ENCODE data around the gene OLFML3. TPM values are rescaled to one million over a fixed set of nuclear protein-coding genes. Genes with fewer than 3 reads are reported as not detected.

Gene OLFML3
- total RNA-seq, 4 donors from 2014 or later: 8.3 to 21.0 (median 18.0) TPM

DNA sequence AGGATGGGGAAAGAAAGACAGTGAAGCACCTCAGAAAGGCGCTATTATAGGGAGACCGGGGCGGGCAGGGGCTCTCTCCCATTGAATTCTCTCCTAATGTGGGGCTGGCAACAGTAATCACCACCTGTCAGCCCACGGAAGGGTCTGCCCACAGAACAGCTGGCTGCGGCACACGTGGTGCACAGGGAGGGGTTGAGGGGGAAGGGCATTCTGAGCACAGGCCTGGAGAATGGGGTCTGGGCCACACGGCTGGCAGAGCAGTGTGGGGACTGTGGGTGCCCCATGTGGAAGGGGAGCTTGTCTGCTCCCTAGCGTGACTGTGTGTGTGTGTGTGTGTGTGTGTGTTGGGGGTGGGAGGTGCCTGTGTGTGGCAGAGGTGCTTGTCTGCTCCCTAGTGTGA, 4.1 kb downstream of the OLFML3 start:
- WGBS: 65% methylated on average over 7 of the region's 8 CpGs
- H3K4me1 ChIP-seq: peaks cover 34% of the 10 kb centered on the region
- no peaks in the 10 kb centered on the region for H3K36me3 ChIP-seq
- DNase-seq (ENCODE audit: low spot score in 2 of 2): no peak
- no peaks in the 10 kb centered on the region for H3K27me3 ChIP-seq
- TF ChIP-seq EP300 (IDR thresholded peaks at IDR 0.05): no peak
- TF ChIP-seq, protein P1, sequence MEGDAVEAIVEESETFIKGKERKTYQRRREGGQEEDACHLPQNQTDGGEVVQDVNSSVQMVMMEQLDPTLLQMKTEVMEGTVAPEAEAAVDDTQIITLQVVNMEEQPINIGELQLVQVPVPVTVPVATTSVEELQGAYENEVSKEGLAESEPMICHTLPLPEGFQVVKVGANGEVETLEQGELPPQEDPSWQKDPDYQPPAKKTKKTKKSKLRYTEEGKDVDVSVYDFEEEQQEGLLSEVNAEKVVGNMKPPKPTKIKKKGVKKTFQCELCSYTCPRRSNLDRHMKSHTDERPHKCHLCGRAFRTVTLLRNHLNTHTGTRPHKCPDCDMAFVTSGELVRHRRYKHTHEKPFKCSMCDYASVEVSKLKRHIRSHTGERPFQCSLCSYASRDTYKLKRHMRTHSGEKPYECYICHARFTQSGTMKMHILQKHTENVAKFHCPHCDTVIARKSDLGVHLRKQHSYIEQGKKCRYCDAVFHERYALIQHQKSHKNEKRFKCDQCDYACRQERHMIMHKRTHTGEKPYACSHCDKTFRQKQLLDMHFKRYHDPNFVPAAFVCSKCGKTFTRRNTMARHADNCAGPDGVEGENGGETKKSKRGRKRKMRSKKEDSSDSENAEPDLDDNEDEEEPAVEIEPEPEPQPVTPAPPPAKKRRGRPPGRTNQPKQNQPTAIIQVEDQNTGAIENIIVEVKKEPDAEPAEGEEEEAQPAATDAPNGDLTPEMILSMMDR (IDR thresholded peaks at IDR 0.05): no peak
- no peak for TF ChIP-seq POLR2AphosphoS5 (IDR thresholded peaks at IDR 0.05)
- TF ChIP-seq POLR2A (IDR thresholded peaks at IDR 0.05): no peak
- peak overlapping the region; percentile 36 for H3K4me3 ChIP-seq
- H3K9me3 ChIP-seq: no peaks in the 10 kb centered on the region
- peak overlapping the region; percentile 75 for H3K27ac ChIP-seq

DNA sequence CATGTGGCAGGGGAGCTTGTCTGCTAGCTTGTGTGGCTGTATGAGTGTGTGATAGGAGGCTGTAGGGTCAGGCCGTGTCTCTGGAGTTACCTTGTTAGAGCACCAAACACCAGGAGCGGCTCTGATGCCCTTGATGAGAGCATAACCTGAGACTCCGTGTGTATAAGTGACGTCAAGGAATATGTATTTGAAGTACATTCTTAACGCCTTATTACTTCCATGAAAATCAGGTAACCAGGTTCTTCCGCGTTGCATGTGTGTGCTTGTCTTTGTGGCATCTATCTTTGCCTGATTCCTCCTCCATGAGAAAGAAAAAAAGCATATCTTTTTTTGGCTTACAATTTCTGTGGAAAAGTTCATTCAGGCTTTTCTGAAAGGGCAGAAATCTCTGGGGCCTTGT, 4.6 kb downstream of the OLFML3 start:
- no peaks in the 10 kb centered on the region for H3K27me3 ChIP-seq
- WGBS: 65% methylated on average over 7 of the region's 7 CpGs
- no peaks in the 10 kb centered on the region for H3K36me3 ChIP-seq
- no peaks in the 10 kb centered on the region for H3K9me3 ChIP-seq
- DNase-seq (ENCODE audit: low spot score in 2 of 2): no peak
- no peak for TF ChIP-seq POLR2AphosphoS5 (IDR thresholded peaks at IDR 0.05)
- no peak for TF ChIP-seq POLR2A (IDR thresholded peaks at IDR 0.05)
- TF ChIP-seq, protein P1 (IDR thresholded peaks at IDR 0.05): no peak
- no peak for TF ChIP-seq EP300 (IDR thresholded peaks at IDR 0.05)
- H3K4me3 ChIP-seq: peak overlapping the region; percentile 36
- peak overlapping the region; percentile 75 for H3K27ac ChIP-seq
- peaks cover 33% of the 10 kb centered on the region for H3K4me1 ChIP-seq

DNA sequence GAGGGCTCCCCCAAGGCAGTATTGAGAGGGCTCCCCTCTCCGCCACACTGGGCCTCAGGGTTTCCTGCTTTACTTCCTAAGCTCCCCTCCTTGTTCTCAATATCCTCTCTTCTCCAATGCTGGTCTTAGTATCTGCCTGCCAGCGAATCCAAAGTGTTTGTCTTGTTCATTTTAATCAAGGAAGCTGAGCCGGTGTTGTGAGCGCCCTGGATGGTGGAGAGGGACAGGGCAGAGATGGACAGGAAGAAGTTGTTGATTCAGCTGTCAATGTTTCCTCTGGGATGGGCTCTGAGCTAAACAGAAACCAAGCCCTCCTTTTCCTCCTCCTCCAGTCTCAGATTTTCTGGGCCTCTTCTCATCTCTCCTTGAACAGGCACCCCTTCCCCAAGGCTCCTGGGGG, 5.4 kb downstream of the OLFML3 start:
- Histone ChIP-seq H3K4me3 (no peak overlapping the region), H3K27me3 (no peaks in the 10 kb centered on the region), H3K9me3 (no peaks in the 10 kb centered on the region), H3K27ac (no peak overlapping the region), H3K36me3 (no peaks in the 10 kb centered on the region), H3K4me1 (peaks cover 25% of the 10 kb centered on the region)
- TF ChIP-seq POLR2A (IDR thresholded peaks at IDR 0.05): no peak
- no peak for DNase-seq (ENCODE audit: low spot score in 2 of 2)
- 39% methylated on average over 4 of the region's 4 CpGs for WGBS

DNA sequence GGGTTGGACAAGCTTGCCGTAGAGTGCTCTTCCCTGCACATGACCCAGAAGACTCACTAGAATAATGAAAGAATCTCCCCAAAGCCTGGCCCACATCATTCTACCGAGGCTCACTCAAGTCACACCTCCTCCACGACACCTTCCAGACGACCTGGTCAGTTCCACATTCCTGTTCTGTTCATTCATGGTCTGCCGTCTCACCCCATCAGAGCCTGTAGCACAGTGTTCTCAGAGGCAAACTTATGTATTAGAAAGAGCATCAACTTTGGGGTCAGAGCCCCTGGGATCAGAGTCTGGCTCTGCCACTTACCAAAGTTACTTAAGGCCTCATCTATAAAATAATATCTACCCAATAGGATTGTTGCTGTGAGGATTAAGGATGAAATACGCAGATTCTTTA, 7.5 kb downstream of the OLFML3 start:
- no peak overlapping the region for H3K4me3 ChIP-seq
- TF ChIP-seq POLR2AphosphoS5 (IDR thresholded peaks at IDR 0.05) (no peak), POLR2A (IDR thresholded peaks at IDR 0.05) (no peak), EP300 (IDR thresholded peaks at IDR 0.05) (no peak)
- TF ChIP-seq, protein P1 (IDR thresholded peaks at IDR 0.05): no peak
- no peak overlapping the region for H3K27ac ChIP-seq
- H3K36me3 ChIP-seq: no peaks in the 10 kb centered on the region
- H3K9me3 ChIP-seq: no peaks in the 10 kb centered on the region
- H3K4me1 ChIP-seq: peaks cover 16% of the 10 kb centered on the region
- H3K27me3 ChIP-seq: no peaks in the 10 kb centered on the region
- WGBS: 74% methylated on average over 6 of the region's 6 CpGs
- DNase-seq (ENCODE audit: low spot score in 2 of 2): no peak

DNA sequence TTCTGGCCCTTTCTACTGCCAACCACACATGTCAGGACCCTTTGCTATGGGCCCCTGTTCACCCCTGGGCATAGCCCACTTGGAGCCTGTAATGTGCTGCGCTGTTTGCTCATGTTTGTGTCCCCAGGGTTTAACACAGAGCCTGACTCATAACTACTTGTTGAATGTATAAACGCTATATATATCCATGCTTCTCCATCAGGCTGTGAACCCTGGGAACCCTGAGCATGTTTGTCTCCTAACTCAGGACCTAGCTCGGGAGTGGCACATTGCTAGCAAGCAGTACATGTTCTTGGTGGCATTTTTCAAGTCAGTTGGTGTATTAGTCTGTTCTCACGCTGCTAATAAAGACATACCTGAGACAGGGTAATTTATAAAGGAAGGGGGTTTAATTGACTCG, 8.0 kb downstream of the OLFML3 start:
- H3K27ac ChIP-seq: no peak overlapping the region
- TF ChIP-seq POLR2AphosphoS5 (IDR thresholded peaks at IDR 0.05) (no peak), POLR2A (IDR thresholded peaks at IDR 0.05) (no peak), EP300 (IDR thresholded peaks at IDR 0.05) (no peak)
- TF ChIP-seq, protein P1 (IDR thresholded peaks at IDR 0.05): no peak
- 88% methylated on average over 5 of the region's 5 CpGs for WGBS
- no peak overlapping the region for H3K4me3 ChIP-seq
- H3K27me3 ChIP-seq: no peaks in the 10 kb centered on the region
- peaks cover 16% of the 10 kb centered on the region for H3K4me1 ChIP-seq
- no peaks in the 10 kb centered on the region for H3K36me3 ChIP-seq
- no peak for DNase-seq (ENCODE audit: low spot score in 2 of 2)
- H3K9me3 ChIP-seq: no peaks in the 10 kb centered on the region

DNA sequence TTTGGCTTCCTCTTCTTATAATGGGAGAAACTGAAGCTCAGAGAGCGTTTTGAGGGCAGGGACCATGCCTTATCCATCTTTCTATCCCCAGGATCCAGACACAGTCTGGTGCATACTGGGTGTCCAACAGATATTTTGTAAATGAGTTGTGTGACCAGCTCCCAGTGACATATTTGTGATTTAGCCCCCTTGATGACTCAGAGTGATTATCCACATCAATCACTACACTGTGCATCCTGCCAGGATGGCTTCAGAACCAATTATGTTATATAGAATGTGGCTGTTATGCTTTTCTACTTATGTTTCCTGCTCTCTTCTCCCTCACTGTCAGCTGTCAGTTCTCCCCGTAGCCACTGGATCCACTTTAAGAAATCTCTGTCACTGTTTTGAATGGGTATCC, 11.3 kb downstream of the OLFML3 start:
- Histone ChIP-seq H3K4me1 (no peaks in the 10 kb centered on the region), H3K36me3 (no peaks in the 10 kb centered on the region), H3K27ac (no peak overlapping the region), H3K4me3 (no peak overlapping the region), H3K27me3 (no peaks in the 10 kb centered on the region), H3K9me3 (no peaks in the 10 kb centered on the region)
- WGBS: 83% methylated on average over 2 of the region's 2 CpGs
- no peak for DNase-seq (ENCODE audit: low spot score in 2 of 2)
- TF ChIP-seq, protein P1 (IDR thresholded peaks at IDR 0.05): no peak
- TF ChIP-seq EP300 (IDR thresholded peaks at IDR 0.05) (no peak), POLR2A (IDR thresholded peaks at IDR 0.05) (no peak), POLR2AphosphoS5 (IDR thresholded peaks at IDR 0.05) (no peak)

All from suprapubic skin (tissue), 4 donors.